HG03095 (cell line): ENCODE data around the gene CLPTM1L.
"Not testable (repeated sequence)": the region's sequence is repeated elsewhere in the genome, so short reads cannot be mapped to it uniquely, and the experiment has no call there.

ENCODE experiments used
- ATAC-seq: cut with Tn5 transposase; IDR thresholded peaks from one replicate; pipeline ENCODE4 v1.9.1; 2021; ENCODE audit warnings: moderate library complexity; ENCODE audit not compliant: unreplicated experiment

Gene CLPTM1L

DNA sequence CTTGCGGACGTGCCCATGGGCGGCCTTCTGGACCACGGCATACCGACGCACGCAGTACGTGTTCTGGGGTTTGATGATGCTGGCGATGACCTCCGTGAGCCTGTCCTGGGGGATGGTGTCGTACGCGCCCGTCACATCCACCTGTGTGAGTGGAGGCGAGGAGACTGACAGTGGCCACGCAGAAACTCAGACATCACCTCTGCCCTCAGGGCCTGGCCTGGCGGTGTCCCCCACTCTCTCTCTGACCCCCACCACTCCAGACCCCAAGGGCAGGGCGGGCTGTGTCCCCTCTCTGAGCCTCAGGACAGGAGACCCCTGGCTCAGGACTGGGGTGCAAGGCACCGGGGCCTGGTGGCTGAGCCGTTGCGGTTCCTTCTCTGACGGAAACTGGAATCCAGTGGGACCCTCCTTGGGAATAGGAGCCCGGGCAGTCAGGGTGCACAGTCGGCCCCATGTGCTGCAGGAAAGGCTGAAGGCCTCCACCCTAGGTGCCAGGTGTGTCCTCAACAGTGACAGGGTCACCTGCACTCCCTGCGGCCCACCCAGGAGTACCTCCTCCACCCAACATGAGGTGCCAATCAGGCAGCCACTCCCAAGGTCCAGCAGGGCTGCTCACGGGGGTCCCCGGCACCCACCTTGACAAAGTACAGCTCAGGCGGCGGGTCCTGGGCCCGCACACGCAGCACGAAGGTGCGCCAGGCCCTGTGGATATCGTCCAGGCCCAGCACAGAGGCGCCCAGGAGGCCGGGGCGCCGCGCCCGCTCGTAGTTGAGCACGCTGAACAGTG is 66.0 kb downstream of the CLPTM1L start:
- ATAC-seq = no peak

DNA sequence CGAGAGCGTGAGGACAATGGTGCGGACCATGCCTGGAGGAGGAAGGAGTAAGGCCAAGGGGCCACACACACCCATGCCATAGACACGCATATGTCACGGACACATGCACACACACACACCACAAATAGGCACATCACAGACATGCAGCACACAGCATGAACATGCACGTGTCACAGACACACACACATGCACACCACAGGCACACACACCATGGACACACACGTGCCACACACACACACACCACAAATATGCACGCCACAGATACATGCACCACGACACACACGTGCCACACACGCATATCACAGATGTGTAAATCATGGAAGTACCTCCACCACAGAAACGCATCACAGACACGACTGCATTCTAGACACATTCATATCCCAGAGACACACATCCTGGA is 66.7 kb downstream of the CLPTM1L start:
- ATAC-seq = no peak

DNA sequence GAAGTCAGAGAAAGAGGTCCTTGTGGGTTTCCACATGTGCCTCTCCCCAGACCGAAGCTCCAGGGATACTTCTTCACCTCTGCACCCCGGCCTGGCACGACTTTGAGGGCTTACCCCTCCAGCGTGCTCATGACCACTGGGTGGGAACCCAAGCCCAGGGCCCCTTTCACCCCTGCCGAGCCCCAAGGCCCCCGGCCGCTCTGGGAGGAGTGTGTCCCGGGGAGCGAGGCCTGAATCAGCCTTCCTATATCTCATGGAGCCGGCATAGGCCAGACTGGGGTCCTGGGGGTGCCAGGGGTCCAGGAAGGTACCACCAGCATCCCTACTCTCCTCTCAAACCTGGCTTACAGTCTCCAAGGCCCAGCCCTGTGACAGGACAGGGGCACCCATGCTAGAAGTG is 67.1 kb downstream of the CLPTM1L start:
- ATAC-seq = no peak

DNA sequence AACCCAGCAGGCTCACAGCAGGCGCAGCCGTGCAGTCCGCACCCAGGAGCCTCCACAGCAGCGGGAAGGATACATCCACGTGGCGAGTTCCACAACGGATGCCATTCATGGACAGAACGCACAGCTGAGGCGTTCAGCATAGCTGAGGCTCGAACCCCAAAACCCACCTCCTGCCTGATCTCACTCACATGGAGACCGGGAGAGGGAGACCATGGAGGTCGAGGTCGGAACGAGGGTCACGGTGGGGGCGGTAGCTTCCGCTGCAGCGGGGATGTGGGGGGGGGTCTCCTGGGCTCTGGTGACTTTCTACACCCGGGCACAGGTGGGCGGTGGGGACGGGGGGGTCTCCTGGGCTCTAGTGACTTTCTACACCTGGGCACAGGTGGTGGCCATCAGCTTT is 67.6 kb downstream of the CLPTM1L start:
- ATAC-seq = no peak

DNA sequence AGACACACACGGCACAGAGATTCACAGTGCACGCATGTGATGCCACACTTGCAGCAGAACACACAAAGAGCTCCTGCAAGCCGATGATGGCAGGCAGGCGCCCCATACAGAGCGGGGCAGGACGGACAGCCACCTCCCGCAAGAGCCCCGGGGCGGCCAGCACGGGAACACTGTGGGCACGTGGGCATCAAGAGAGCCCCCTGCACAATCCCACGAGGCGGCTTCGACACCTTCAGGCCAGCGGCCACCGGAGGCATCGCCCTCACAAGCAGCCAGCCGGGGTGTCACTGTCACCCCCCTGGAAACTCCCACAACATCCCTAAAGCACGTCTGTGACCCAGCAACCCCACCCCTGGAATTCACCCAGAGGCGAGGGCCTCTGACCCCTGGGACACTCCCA is 68.0 kb downstream of the CLPTM1L start:
- no peak for ATAC-seq

DNA sequence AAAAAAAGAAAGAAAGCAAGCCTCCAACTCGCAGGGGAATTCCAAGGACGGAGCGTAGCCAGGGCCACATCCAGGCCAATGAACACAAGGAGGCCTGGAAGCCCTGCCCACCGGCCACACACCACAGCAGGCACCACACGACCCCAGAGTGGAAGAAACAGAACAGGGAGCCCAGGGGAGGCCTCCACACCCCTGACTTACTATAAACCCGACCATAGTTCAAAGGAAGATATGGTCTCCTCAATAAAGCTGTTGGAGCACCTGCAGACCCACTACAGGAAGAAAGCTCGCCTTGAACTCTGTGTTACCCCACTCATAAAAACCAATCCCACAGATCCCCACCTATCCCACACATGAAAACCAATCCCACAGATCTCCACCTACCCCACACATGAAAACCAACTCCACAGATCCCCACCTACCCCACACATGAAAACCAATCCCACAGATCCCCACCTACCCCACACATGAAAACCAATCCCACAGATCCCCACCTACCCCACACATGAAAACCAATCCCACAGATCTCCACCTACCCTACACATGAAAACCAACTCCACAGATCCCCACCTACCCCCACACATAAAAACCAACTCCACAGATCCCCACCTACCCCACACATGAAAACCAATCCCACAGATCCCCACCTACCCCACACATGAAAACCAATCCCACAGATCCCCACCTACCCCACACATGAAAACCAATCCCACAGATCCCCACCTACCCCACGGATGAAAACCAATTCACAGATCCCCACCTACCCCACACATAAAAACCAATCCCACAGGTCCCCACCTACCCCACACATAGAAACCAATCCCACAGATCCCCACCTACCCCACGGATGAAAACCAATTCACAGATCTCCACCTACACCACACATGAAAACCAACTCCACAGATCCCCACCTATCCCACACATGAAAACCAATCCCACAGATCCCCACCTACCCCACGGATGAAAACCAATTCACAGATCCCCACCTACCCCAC is 69.2 kb downstream of the CLPTM1L start:
- not testable (repeated sequence) for ATAC-seq

DNA sequence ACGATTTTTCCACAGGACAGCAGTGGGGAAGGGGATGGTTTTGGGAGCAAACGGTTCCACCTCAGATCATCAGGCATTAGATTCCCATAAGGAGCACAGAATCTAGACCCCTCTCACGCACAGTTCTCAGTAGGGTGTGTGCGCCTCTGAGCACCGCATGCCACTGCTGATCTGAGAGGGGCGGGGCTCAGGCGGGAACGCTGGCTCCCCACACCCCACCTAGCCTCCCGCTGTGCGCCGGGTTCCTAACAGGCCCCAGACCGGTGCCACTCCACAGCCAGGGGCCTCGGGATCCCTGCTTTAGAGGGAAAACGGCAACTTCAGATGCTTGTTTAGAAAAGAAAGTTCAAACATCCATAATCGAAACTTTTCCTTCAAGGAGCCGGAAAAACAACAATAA is 70.4 kb downstream of the CLPTM1L start:
- ATAC-seq = no peak

DNA sequence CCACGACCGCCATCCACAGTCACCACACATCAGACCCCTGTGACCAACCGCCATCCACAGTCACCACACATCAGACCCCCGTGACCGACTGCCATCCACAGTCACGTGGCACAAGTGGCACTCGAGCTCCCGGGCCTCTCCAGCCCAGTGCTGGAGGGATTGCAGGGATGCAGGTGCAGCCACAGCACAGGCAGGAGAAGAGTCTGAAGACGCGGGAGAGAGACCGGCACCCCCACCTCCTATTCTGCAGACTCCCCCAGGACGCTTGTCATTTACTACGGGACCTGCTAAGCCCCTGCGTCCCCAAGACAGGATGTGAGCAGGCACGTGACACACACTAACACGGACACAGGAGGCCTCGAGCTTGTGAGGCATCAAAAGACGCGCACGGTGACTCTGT is 71.2 kb downstream of the CLPTM1L start:
- no peak for ATAC-seq

DNA sequence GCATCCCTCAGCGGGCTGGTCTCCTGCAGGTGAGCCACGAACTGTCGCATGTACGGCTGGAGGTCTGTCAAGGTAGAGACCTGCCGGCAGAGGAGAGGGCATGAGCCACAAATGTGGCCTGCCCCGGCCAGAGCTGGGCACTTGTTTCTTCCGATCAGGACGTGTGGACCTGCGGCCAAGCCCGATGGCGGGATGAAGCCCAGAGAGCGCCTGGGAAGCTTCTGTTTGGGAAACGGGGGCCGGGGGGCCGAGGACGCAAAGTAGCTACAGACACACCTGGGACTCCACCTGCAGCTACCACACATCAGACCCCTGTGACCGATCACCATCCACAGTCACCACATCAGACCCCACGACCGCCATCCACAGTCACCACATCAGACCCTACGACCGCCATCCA is 72.7 kb downstream of the CLPTM1L start:
- ATAC-seq = no peak

DNA sequence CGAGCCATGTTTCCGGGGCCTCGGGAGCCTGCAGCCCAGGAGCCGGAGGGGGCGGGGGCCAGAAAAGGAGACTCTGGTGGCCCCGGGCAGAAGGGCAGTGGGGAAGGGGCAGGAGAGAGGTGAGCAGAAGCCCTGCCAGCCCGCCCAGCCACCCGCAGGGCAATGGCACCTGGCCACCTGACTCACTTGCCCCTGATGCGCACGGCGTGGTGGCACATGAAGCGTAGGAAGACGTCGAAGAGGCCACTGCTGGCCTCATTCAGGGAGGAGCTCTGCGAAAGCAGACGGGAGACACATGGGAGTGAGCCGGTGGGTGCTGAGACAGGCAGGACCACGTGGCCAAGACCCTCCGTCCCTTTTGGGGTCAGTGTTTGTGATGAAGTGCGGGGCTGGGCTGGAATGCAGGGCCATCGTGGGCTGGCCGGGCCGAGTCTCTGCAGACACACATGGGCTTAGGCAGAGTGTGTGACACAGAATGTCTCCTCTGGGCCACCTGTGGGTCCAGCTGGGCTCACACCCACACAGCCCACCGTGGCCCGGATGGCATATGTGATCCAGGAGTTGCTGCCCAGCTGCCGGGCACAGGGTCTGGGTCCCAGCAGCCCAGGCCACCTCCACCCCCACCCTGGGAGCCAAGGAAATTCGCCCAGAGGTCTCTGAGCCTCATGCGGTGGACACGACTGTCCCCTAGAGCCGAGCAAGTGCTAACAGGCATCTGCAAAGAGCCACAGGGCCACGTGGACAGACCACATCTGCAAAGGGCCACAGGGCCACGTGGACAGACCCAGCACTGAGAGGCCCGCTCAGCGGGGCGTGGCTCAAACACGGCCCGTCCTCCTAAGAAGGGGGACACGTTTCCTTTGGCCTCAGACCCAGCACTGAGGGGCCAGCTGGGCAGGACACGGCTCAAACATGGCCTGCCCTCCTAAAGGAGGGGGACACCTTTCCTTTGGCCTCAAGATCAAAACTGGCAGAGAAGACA is 73.7 kb downstream of the CLPTM1L start:
- ATAC-seq = no peak

DNA sequence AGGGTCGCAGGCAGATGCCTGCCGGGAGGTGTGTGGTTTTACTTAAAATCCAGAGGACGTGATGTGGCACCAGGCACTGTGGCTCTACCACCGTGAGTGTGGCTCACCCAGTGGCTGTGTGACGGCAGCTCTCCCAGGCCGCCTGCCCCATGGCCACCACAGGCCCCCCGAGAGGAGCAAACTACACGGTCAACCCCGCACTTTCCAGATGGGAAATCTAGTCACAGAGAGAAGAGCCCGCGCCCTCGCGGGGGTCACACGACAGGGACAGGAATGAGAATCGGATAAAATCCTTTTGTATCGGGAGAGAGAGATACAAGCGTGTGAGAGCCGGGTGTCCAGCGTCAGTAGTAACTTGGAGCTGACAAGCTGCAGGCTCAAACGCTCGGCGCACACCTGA is 74.5 kb downstream of the CLPTM1L start:
- no peak for ATAC-seq

DNA sequence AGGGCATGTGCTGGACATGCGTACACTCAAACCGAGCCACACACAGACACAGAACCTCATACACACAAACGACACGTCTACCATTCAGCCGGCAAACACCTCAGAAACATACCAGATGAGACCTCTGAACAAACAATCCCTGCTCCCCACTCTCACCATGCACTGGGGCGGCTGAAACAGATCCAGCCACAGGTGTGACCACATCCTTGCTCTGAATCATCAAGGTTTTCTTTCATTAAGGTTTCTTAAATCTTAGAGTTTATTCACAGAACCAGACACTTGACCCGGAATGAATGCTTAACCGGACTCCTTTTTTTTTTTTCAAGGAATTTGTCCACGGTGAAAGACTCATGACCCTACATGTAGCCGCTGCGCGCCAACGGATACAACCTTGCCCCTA is 76.2 kb downstream of the CLPTM1L start:
- ATAC-seq = no peak

DNA sequence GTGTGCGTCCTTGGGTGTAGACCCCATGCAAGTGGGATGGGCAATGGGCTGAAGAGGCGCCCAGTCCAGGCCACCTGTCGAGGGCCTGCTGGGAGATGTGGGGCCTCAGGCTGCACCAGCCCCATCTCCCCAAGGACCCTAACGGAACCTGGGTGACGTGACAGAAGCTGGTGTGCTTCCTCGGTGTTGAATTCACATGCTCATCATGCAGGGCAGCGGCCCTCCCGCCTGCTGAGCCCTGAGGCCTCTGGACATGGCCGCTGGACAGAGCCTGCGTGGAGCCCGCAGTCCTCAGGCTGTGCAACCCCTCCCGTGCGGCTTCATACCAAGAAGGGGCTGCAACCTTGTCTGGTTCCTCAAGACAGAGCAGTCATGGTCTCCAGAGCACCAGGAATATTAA is 76.8 kb downstream of the CLPTM1L start:
- ATAC-seq = no peak
